ENCODE results near the gene APOL1.
"Not testable (repeated sequence)": the region's sequence is repeated elsewhere in the genome, so short reads cannot be mapped to it uniquely, and the experiment has no call there.

The APOL1 gene

DNA sequence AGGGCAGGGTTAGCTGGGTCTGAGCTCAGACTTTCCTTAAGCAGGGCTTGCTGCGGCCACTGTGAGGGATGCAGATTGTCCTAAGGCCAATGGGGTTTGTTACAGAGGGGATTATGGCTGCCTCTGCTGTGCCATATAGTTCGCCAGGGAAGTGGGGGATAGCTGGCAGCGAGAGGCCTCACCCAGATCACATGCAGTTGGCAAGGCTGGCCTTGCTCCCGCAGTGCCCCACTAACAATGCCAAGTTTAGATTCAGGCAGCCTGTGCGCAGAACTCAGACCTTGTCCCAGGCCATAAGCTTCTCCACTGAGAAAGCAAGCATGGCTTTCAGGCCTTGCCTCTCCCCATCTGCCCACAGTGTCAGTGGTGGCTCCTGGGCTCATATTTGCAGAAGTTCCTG, 8.9 kb upstream of the APOL1 start:
- no peak overlapping the region for H3K27ac ChIP-seq
- TF ChIP-seq, protein P1, sequence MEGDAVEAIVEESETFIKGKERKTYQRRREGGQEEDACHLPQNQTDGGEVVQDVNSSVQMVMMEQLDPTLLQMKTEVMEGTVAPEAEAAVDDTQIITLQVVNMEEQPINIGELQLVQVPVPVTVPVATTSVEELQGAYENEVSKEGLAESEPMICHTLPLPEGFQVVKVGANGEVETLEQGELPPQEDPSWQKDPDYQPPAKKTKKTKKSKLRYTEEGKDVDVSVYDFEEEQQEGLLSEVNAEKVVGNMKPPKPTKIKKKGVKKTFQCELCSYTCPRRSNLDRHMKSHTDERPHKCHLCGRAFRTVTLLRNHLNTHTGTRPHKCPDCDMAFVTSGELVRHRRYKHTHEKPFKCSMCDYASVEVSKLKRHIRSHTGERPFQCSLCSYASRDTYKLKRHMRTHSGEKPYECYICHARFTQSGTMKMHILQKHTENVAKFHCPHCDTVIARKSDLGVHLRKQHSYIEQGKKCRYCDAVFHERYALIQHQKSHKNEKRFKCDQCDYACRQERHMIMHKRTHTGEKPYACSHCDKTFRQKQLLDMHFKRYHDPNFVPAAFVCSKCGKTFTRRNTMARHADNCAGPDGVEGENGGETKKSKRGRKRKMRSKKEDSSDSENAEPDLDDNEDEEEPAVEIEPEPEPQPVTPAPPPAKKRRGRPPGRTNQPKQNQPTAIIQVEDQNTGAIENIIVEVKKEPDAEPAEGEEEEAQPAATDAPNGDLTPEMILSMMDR (conservative IDR thresholded peaks at IDR 0.05): no peak

DNA sequence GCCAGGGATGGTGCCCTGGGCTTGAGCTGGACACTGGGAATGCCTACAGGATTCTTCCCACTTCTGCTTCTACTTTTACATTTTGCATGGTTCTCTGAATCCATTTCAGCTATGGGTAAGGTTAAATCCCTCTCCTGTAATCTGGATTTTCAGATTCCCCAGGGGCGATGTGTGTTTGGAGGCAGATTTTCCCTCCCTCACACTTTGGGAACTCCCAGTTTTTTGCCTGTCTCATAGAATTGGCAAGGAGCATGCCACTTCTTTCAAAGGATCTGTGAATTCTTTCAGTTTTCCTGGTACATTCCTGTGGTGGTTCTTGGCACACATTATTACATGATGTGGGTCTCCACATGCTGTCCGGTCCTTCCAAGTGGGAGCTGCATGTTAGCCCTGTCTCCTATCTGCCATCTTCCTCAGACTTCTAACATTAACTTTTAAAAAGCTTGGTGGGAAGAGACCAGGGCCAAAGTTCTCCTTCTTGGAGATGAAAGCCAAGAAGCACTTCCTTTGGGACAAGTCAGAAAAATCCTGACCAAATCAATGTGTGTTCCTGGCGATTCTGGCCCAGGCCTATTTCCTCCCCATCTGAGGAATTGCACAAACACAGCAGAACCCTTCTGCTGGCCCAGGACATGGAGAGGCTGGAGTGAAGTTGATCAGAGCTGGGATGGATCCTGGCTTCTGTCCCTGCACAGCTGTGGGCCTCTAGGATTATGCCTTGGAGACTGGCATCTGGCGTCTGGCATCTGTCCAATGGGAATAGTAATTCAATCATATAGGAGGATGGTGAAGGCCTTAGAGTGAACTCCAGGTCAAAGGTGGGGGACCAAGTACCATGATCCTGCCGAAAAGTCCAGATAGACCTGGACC, 8.2 kb upstream of the APOL1 start:
- H3K27ac ChIP-seq: no peak overlapping the region
- TF ChIP-seq, protein P1 (conservative IDR thresholded peaks at IDR 0.05): no peak

DNA sequence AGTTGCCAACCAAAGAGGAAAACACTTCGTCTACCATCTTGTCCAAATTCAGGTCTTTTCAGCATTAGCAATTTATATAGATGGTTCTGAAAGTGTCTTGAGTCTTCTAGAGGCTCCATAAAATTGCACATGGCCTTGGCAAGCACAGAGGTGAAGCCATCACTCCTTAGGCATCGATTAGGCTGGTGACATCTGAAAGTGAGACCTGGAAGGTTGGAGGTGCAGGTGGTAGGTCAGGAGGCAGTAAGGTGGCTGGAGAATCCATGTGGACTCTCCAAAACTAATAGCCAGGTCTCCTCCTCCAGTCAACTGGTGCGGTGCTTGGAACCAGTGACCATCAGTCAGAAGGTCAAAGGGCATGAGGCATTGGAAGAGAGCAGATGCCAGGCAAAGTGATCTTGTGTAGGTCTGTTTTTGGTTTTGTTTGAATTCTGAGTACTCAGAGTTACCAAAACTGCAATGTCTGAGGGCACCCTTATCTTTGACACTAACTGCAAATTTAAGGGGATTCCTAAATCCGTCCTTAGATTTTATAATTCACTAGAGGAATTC, 7.1 kb upstream of the APOL1 start:
- H3K27ac ChIP-seq: no peak overlapping the region
- TF ChIP-seq, protein P1 (conservative IDR thresholded peaks at IDR 0.05): no peak

DNA sequence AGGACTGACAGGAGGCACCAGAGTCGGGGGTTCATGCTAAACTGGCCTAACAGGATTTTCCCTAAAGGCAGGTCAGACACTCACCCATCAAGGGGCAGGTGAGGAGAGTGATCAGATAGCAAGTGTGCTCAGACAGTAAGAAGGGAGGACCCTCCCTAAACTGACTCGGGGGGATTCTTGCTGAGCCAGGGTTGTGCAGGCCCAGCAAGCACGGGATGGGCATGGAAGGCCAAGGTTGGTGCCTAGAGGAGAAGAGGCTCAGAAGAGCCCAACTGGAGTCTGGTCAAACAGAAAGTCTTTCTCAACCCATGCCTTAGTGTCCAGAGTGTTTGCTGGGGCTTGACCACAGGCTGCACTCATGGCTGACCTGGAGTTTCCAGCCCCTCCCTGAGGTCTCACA, 6.2 kb upstream of the APOL1 start:
- TF ChIP-seq, protein P1 (conservative IDR thresholded peaks at IDR 0.05): no peak
- H3K27ac ChIP-seq: no peak overlapping the region

DNA sequence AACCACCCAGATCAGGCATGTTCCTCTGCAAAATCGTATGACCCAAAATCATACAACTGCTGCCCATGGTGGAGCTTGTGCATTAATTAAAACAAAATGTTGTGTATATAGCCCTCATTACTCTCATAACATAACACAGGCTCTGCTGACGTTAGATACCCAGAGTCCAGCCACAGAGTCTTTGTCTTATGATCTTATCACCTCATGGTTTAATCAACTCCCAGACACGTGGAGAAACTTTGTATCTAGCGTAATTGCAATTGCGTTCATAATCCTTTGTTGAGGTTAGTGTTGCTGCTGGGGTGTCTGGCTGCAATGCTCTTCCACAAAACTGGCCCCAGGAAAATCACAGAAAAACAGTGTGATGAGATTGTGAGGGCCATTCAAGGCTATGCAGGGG, 5.0 kb upstream of the APOL1 start:
- TF ChIP-seq, protein P1 (conservative IDR thresholded peaks at IDR 0.05): no peak
- no peak overlapping the region for H3K27ac ChIP-seq

DNA sequence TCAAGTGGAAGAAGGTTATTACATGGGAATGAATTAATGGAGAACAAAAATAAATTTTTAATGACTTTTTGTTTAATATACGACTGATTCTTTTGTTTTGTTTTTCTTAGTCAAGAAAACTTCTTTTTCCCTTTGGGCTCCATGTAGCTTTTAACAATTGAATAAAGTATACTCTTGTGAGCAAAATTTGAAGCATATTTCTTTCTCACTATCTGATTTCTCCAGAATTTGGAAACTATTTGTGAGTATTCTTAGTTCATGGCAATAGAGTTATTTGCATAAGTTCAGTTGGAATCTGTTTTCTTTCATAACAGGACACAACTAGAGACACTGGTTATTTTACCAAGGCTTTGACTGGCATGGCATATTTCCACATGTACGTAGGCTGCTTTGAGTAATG, 3.8 kb upstream of the APOL1 start:
- no peak overlapping the region for H3K27ac ChIP-seq
- TF ChIP-seq, protein P1 (conservative IDR thresholded peaks at IDR 0.05): no peak

DNA sequence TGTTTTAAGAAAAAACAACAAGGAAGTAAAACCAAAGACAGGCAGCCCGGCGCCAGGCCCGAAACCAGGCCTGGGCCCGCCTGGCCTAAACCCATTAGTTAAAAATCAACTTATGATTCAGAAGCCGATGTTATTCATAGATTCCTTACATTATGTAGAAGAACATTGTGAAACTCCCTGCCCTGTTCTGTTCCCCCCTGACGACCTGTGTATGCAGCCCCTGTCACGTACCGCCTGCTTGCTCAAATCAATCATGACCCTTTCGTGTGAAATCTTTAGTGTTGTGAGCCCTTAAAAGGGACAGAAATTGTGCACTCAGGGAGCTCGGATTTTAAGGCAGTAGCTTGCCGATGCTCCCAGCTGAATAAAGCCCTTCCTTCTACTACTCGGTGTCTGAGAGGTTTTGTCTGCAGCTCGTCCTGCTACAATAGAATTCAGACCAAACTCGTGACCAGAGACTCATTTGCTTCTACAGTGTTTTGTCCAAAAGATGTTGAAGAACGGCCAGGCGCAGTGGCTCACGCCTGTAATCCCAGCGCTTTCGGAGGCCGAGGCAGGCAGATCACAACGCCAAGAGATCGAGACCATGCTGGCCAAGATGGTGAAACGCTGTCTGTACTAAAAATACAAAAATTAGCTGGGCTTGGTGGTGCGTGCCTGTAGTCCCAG, 2.5 kb upstream of the APOL1 start:
- not testable (repeated sequence) for H3K27ac ChIP-seq

DNA sequence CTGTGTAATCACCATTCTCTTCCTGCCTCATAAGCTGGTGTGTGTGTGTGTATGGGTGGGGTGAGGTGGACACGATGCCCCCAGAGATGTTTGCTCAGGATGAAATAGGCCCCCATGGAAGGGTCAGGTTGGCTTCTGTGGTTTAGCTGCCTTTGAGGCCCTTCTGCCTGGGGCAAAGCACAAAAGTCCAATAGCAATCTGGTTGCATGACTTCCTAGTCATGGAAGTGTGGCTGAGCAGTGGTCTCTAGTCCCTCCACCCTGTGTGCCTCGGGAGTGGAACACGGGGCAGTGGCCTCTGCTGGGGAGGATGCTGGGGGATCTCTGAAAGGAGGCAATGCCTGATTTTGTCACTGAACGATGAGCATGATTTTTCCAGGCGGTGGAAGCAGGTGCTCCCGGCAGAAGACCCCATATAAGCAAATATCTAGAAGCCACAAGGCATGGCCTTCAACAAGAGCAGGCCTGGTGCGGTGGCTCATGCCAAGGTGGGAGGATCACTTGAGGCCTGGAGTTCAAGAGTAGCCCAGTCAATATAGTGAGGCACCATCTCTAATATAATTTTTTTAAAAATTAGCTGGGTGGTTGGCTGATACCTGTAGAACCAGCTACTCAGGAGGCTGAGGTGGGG, 839 bp upstream of the APOL1 start:
- not testable (repeated sequence) for H3K27ac ChIP-seq

Data from VCaP (cell line).